ENCODE measurements around the gene CHST9. TPM values are rescaled to one million over a fixed set of nuclear protein-coding genes. Genes with fewer than 3 reads are reported as not detected.

Gene CHST9
- total and polyA plus RNA-seq, 10 of the 15 experiments (the other 5 are each of a cell fraction or from before 2014, with no cell fraction given) = 0.34 TPM; not detected in 9

DNA sequence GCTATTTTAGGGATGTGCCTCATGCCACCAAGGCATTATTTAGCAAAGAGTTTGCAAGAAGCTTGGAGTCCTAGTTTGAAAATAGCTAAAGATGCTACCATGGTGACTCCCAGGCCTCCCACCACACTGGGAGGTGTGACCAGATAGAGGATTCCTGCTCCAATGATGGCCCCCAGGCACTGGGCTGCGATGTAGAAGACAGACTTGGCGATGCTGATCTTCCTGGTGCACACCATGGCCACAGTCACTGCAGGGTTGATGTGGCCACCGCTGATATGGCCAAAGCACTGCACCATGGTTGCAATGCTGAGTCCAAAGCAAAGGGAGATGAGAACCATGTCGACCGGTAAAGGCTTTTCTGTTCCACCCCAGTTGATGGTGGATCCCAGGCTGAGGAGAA is 323.0 kb downstream of the CHST9 start:
- DNase-seq (ENCODE audit: low read depth, low spot score) (no peak), FAIRE-seq (no peak), ATAC-seq (no peak)
- Histone ChIP-seq H3K4me1 (ENCODE audit: control insufficient read depth, insufficient read depth, low read length) (no peaks in the 10 kb centered on the region), H3K27ac (ENCODE audit: control insufficient read depth, insufficient read depth) (no peak overlapping the region), H3K9me3 (replicated peaks; ENCODE audit: control insufficient read depth, insufficient read depth, low read length) (no peaks in the 10 kb centered on the region), H3K79me2 (ENCODE audit: control insufficient read depth, insufficient read depth, low read length) (no peaks in the 10 kb centered on the region), H3K4me2 (ENCODE audit: control insufficient read depth, insufficient read depth) (no peak overlapping the region), H2AFZ (ENCODE audit: control insufficient read depth, low read depth, low read length) (no peak overlapping the region), H3K9ac (ENCODE audit: control insufficient read depth, insufficient read depth, low read length) (no peak overlapping the region), H3K36me3 (ENCODE audit: control insufficient read depth in 2 of 2, insufficient read depth in 2 of 2, low read length in 1 of 2) (no peaks in the 10 kb centered on the region), H3K27me3 (replicated peaks in 1 of 2; ENCODE audit: control insufficient read depth in 2 of 2, insufficient read depth in 2 of 2, low read length in 1 of 2) (peaks cover 1 to 3% of the 10 kb centered on the region in 2 experiments; a peak in 3 of 4 replicates), H3K4me3 (no peak overlapping the region), H4K20me1 (ENCODE audit: control insufficient read depth, insufficient read depth) (no peaks in the 10 kb centered on the region)
- 9% methylated on average over 4 of the region's 5 CpGs for WGBS (ENCODE audit: insufficient coverage, insufficient replicate concordance, low lambda C conversion rate, missing lambda C conversion rate)
- POLR2A ChIA-PET = no interaction called here
- BruUV-seq (replicated peaks) = no TSS peak
- in situ Hi-C loops (cut with MboI) = no loop called here
- CTCF ChIA-PET = no interaction called here
- intact Hi-C loops (cut with micrococcal nuclease; ENCODE audit: unreplicated experiment) = no loop called here
- TF ChIP-seq NR2C2 (IDR thresholded peaks at IDR 0.05; ENCODE audit: borderline replicate concordance, control insufficient read depth, insufficient read length, low read depth) = no peak
- TF ChIP-seq, protein P1, sequence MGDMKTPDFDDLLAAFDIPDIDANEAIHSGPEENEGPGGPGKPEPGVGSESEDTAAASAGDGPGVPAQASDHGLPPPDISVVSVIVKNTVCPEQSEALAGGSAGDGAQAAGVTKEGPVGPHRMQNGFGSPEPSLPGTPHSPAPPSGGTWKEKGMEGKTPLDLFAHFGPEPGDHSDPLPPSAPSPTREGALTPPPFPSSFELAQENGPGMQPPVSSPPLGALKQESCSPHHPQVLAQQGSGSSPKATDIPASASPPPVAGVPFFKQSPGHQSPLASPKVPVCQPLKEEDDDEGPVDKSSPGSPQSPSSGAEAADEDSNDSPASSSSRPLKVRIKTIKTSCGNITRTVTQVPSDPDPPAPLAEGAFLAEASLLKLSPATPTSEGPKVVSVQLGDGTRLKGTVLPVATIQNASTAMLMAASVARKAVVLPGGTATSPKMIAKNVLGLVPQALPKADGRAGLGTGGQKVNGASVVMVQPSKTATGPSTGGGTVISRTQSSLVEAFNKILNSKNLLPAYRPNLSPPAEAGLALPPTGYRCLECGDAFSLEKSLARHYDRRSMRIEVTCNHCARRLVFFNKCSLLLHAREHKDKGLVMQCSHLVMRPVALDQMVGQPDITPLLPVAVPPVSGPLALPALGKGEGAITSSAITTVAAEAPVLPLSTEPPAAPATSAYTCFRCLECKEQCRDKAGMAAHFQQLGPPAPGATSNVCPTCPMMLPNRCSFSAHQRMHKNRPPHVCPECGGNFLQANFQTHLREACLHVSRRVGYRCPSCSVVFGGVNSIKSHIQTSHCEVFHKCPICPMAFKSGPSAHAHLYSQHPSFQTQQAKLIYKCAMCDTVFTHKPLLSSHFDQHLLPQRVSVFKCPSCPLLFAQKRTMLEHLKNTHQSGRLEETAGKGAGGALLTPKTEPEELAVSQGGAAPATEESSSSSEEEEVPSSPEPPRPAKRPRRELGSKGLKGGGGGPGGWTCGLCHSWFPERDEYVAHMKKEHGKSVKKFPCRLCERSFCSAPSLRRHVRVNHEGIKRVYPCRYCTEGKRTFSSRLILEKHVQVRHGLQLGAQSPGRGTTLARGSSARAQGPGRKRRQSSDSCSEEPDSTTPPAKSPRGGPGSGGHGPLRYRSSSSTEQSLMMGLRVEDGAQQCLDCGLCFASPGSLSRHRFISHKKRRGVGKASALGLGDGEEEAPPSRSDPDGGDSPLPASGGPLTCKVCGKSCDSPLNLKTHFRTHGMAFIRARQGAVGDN (IDR thresholded peaks at IDR 0.05) = no peak
- TF ChIP-seq HDAC6 (IDR thresholded peaks at IDR 0.05; ENCODE audit: unreplicated experiment) = no peak
- TF ChIP-seq FOXM1 (IDR thresholded peaks at IDR 0.05; ENCODE audit: low read depth, low read length) = no peak
- no peak for TF ChIP-seq CBFB (IDR thresholded peaks at IDR 0.05; ENCODE audit: low read depth)
- no peak for TF ChIP-seq NR2F1 (conservative IDR thresholded peaks at IDR 0.05)
- no peak for TF ChIP-seq CHD2 (IDR thresholded peaks at IDR 0.05; ENCODE audit: borderline replicate concordance, low read depth, low read length)
- no peak for TF ChIP-seq TBL1XR1 (IDR thresholded peaks at IDR 0.05; ENCODE audit: low read depth, low read length)
- TF ChIP-seq, protein P2, sequence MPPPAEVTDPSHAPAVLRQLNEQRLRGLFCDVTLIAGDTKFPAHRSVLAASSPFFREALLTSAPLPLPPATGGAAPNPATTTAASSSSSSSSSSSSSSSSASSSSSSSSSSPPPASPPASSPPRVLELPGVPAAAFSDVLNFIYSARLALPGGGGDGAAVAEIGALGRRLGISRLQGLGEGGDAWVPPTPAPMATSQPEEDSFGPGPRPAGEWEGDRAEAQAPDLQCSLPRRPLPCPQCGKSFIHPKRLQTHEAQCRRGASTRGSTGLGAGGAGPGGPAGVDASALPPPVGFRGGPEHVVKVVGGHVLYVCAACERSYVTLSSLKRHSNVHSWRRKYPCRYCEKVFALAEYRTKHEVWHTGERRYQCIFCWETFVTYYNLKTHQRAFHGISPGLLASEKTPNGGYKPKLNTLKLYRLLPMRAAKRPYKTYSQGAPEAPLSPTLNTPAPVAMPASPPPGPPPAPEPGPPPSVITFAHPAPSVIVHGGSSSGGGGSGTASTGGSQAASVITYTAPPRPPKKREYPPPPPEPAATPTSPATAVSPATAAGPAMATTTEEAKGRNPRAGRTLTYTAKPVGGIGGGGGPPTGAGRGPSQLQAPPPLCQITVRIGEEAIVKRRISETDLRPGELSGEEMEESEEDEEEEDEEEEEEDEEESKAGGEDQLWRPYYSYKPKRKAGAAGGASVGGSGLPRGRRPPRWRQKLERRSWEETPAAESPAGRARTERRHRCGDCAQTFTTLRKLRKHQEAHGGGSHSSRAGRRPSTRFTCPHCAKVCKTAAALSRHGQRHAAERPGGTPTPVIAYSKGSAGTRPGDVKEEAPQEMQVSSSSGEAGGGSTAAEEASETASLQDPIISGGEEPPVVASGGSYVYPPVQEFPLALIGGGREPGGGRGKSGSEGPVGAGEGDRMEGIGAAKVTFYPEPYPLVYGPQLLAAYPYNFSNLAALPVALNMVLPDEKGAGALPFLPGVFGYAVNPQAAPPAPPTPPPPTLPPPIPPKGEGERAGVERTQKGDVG (CRISPR knock-in tag; IDR thresholded peaks at IDR 0.05) = no peak
- no peak for TF ChIP-seq ZNF384 (IDR thresholded peaks at IDR 0.05; ENCODE audit: borderline replicate concordance, low read depth, low read length)
- no peak for TF ChIP-seq ZZZ3 (IDR thresholded peaks at IDR 0.05; ENCODE audit: control insufficient read depth, insufficient read length, low read depth)
- TF ChIP-seq MXI1 (IDR thresholded peaks at IDR 0.05; ENCODE audit: low read depth, low read length) = no peak
- no peak for TF ChIP-seq ASH2L (IDR thresholded peaks at IDR 0.05; ENCODE audit: borderline replicate concordance, low read depth)
- TF ChIP-seq ZSCAN29 (IDR thresholded peaks at IDR 0.05) = no peak
- TF ChIP-seq YY1 (IDR thresholded peaks at IDR 0.05; ENCODE audit: low read depth, low read length) = no peak
- TF ChIP-seq EP300 (IDR thresholded peaks at IDR 0.05; ENCODE audit: borderline replicate concordance in 1 of 2, control insufficient read depth in 1 of 2, low read depth in 2 of 2, low read length in 2 of 2) = no peak
- no peak for TF ChIP-seq CBX5 (IDR thresholded peaks at IDR 0.05; ENCODE audit: low read depth)
- SMC1A ChIA-PET (ENCODE audit: uncharacterized antibody, unreplicated experiment) = interaction anchor here (1.1 to 1.4 kb wide), 2 partner anchors 13 to 21 kb away, joined by 3 to 5 read pairs; no protein-coding TSS in a partner anchor
- RAD21 ChIA-PET (ENCODE audit: unreplicated experiment) = no interaction called here

All from GM12878 (cell line).